NCI-H146 treated with DMSO at 0.1 percent for 48 hours (cell line): ENCODE measurements around the gene CFAP20DC.
"Not testable (repeated sequence)": the region's sequence is repeated elsewhere in the genome, so short reads cannot be mapped to it uniquely, and the experiment has no call there.

Experiments
- DNase-seq: peaks from one replicate; lab custom pipeline; 2025; ENCODE audit not compliant: unreplicated experiment; lab: John Stamatoyannopoulos, UW

The CFAP20DC gene

DNA sequence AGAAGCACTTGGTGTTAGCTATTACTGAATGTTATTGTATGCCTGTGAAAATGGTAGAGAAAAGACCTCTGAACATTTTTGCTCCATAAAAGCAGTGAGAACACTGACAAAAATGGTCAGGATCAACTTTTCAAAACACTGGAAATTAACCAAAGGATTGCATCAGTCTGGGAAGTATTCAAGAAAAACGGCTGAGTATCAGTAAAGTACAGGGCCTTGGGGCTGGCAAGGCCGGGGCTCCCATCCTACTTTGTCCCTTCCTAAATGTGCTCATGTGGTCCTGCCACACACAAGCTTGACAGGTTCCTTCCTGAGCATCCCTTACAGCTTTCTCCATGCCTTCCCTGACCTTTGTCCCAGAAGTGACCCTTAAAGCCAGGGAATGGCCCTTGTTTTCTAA, 84.0 kb downstream of the CFAP20DC start:
- no peak for DNase-seq

DNA sequence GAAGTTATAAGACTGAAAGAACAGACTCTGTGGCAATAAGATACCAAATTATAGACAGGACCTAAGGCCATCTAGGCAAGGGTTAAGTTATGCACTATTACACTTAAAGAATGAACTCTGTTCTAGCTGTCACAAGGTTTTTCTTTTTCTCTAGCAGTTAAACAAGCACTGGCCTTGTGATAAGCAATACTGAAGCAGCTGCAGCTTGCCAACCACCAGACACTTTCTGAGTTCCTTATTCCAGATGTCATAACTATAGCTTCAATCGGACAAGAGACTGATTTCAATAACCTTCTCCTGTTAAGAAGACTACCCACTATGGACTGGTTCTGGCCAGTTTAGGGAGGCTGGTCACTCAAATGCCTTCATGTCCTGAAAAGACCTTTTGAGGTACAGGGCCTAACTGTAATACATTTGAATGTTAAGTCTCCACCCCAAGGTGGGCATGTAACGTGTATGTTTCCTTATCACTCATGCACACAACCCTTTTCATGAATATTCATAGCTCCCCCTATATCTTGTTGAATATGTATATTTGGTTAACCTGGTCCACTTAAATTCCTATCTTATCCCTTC, 85.8 kb downstream of the CFAP20DC start:
- DNase-seq: no peak

DNA sequence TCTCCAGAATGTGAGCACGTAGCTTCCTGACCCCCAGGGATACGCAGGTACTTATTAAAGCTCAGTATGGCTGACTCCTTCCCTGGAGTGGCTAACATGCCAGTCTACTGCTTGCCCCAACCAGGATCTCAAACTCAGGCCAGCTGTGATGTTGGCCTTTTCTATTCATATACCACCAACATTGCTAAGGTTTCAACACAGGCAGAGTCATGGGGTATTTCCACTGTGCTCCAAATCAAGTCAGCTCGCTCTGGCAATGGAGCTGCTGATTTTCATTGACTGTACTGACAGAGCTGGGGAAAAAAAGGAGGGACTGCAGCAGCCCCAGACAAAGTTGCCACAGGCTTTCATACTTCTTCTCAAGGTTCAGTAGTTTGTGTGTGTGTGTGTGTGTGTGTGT, 87.0 kb downstream of the CFAP20DC start:
- no peak for DNase-seq

DNA sequence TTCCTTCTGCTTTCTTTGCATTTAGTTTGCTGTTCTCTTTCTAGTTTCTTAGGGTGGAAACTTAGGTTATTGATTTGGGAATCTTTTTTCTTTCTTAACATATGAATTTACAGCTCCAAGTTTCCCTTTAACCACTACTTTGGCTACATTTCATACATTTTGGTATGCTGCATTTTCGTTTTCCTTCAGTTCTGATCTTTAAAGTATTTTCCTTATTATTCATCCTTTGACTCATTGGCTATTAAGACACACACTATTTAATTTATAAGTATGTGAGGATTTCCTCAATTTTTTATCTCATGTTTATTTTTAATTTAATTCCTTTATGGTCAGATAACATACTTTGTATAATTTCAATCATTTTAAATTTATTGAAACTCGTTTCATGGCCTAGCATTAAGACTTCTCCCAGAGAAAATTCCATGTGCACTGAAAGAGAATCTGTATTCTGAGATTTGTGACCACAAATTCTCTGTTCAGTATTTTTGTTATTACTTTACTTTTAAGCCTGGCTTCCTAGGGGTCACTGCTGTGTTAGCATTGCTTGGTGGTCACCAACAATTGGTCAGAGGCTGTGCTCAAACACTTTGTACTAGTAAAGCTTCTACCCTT, 87.7 kb downstream of the CFAP20DC start:
- no peak for DNase-seq

DNA sequence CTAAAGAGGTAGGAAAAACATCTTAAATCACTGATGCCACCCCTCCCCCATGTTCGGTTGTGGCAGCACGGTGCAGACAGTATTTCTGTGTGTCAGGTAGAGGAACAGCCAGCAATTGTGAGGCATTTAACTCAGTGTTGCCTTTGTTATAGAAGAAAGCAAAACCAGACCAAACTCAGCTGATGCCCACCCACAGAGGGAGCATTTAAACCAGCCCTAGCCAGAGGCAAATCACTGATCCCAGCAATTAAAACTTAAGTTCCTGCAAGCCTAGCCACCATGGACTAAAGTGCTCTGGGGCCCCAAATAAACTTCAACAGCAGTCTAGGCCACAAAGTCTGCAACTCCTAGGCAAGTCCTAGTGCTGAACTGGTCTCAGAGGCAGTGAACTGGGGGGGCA, 94.5 kb downstream of the CFAP20DC start:
- DNase-seq: no peak

DNA sequence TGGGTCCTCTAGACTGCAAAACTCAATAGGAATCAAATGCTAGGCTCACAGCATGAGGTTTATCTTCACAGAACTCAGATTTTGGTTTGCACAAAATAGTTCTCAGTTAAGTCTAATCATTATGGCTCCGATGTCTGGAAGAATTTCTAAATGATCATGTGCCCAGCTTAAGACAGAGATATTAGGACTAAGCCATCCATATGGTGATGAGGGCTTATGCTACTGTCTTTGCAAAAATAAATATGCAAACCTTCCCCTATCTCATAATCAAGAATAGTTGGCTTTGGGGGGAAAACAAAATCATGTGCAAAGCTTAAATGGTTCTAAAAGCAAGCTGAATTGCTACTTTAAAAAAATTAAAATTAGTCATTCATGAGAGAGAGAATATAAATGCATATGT, 96.5 kb downstream of the CFAP20DC start:
- DNase-seq: no peak

DNA sequence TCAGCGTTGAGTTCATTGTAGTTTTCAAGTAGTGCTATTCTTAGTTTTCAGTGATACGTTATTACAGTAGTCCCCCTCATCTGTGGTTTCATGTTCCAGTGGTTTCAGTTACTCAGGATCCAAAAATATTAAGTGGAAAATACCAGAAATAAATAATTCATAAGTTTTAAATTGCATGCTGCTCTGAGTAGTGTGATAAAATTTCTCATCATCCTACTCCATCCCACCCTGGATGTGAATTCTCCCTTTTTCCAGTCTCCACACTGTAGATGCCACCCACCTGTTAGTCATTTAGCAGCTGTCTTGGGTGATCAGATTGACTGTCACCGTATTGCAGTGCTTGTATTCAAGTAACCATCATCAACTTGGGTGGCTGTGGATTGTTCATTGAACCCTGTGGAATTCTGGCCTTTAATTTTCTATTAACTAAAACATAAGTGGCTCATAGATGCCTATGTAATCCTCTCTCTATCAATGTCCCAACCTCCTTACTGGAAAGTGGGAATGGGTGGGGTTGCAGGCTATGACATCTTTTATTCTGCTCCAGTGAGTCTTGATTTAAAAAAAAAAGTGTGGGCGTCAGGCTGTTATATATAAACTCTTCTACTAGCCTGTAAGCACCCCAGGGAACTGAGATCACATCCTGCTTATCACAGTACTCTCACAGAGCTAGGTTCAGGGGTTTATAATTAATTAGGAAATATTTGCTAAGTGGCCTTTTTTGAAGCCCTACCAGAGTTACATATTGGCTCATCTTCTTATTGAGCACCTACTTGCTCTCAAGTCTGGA, 97.5 kb downstream of the CFAP20DC start:
- no peak for DNase-seq

DNA sequence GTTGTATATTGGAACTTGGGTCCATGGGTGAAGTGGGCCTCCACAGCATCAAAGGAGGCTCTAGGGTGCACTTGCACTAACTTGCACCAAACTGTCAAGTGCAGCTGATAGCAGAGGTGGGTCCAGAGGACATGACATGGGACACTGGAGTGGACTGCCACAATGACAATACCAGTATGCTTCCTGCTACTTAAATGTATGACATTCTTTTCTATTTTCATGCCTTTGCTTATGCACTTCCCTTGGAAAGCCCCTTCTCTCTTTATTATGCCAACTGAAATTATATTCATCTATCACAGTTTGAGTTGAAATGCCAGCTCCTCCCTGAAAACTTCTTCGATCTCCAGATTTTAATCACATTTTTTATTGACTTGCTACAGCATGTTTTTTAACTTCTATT, 101.8 kb downstream of the CFAP20DC start:
- no peak for DNase-seq

DNA sequence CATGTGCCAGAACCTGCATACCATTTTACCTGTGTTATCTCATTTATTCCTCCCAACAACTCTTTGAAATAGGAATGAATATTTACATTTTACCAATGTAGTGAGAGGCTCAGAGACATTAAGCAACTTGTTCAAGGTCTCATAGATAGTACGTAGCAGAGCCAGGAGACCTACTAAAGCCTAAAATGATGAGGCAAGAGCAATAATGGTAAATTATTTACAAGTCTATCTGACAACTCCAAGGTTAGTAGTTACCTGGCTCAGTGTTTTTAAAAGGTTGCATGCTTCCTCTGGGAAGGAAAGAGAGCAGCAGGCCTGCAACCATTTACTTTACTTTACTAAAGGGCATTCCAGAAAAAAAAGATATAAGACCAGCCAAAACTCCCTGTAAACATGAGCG, 103.0 kb downstream of the CFAP20DC start:
- no peak for DNase-seq

DNA sequence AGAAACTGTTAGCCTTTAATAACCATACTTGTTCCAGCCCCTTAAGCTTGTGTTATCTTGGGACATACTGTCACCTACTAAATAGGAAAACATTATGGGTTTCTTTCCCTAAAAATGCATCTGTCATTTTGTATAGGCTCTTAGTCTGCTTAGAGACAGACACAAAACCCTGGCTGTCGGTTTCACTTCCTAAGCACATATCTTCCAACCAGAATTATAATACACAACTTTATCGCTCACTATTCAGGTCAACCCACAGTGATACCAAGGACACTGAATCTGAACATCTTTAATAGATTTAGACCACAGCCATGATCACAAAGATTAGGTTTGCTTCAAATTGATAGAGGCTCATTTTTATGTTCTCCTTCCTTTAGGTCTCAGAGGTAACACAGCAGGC, 111.8 kb downstream of the CFAP20DC start:
- DNase-seq: no peak

DNA sequence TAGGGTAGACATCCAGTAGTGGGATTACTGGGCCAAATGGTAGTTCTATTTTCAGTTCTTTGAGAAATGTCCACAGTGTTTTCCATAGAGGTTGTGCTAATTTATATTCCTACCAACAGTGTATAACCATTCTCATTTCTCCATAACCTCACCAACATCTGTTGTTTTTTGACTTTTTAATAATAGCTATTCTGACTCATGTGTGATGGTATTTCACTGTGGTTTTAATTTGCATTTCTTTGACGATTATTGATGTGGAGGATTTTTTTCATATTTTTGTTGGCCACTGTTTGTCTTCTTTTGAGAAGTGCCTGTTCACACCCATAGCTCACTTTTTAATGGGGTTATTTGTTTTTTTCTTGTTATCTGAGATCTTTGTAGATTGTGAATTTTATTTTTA, 125.2 kb downstream of the CFAP20DC start:
- DNase-seq: no peak

DNA sequence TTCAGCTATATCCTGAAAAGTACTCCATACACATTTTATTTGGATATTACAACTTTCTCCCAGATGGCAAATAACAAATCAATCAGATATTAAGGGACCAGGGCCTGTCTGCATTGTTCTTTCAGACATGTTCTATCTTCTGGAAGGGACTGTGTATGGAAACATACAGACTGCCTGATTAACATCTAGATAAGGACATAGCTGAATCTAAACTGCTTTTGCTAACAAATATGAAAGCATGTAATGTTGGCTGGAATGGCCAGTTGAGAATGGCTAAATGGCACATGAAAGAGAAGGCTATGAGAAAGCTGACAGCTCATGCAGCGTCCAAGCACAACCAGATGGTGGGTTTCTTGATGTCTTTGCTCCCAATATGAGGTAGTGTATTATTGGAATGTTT, 149.4 kb downstream of the CFAP20DC start:
- DNase-seq: no peak

DNA sequence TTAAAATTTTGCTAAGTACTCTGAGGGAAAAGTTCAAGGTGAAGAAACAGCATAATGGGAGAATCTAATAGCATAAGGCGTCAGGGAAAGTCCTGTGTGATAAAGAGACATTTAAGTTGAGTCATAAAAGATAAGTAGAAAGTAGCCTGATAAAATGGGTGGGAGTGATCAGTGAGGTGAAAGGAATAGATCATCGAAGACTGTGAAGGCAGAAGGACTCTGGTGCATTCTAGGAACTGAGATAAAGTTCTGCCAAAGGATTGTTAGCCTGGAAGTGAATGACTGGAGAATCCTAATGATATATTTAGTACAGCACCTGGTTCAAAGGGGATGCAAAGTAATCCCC, 149.9 kb downstream of the CFAP20DC start:
- DNase-seq: no peak

DNA sequence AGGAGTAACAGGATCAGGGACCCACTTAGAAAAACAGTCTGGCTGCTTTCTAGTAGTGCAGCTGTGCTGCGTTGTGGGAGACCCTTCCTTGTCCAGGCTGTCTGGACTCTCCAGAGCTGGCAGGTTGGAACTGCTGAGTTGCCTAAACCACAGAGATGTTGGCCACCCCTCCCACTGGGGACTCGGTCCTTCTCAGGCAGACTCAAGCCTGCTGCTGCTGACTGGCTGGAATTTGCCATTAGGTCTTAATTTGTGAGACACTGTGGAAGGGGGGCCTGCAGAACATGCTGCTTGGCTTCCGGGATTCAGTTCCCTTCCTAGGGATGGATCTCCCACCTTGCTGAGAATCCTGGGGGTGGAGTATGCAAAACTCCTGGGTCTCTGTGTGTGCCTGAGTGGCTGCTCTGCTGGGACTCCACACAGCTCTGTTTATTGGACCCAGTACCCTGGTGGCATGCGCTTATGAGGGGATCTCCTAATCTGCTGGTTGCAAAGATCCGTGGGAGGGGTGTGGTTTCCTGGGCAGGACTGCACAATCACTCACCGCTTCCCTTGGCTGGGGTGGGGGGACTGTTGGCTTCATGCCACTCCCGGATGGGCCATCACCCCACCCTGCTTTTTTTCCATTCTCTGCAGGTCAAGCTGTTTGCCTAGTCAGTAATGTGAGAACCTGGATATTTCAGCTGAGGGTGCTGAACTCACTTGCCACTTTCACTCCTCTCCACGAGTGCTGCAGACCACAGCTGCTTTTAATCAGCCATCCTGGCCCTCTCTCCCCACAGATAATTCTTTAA, 150.5 kb downstream of the CFAP20DC start:
- DNase-seq: no peak

DNA sequence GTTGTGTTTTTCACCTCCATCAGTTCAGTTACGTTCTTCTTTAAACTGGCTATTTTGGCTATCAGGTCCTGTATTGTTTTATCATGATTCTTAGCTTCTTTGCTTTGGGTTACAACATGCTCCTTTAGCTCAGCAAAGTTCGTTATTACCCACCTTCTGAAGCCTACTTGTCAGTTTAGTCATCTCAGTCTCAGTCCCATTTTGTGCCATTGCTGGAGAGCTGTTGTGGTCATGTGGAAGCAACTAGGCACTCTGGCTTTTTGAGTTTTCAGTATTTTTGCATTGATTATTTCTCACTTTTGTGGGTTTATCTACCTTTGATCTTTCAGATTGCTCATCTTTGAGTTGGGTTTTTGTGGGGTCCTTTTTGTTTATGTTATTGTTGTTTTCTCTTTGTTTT, 151.3 kb downstream of the CFAP20DC start:
- no peak for DNase-seq

DNA sequence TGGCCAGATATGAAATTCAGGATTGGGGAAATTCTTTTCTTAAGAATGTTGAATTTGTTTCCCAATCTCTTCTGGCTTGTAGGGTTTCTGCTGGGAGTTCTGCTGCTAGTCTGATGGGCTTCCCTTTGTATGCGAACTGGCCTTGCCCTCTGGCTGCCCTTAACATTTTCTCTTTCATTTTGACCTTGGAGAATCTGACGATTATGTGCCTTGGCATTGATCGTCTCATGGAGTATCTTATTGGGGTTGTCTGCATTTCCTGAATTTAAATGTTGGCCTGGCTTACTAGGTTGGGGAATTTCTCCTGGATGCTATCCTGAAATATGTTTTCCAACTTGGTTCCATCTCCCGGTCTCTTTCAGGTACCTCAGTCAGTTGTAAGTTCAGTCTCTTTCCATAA, 152.2 kb downstream of the CFAP20DC start:
- no peak for DNase-seq

DNA sequence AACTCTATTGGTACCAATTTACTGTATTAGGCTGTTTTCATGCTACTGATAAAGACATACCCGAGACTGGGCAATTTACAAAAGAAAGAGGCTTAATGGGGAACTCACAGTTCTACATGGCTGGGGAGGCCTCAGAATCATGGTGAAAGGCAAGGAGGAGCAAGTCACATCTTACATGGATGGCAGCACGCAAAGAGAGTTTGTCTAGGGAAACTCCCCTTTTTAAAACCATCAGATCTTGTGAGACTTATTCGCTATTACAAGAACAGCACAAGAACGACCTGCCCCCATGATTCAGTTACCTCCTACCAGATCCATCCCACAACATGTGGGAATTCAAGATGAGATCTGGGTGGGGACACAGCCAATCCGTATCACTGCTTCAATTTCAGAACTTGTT, 154.1 kb downstream of the CFAP20DC start:
- DNase-seq: not testable (repeated sequence)

DNA sequence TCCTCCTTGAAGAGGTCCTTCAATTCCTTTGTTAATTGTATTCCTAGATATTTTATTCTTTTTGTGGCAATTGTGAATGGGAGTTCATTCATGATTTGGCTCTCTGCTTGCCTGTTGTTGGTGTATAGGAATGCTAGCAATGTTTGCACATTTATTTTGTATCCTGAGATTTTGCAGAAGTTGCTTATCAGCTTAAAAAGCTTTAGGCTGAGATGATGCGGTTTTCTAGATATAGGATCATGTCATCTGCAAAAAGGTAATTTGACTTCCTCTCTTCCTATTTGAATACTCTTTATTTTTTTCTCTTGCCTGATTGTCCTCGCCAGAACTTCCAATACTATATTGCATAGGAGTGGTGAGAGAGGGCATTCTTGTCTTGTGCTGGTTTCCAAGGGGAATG, 157.3 kb downstream of the CFAP20DC start:
- not testable (repeated sequence) for DNase-seq

DNA sequence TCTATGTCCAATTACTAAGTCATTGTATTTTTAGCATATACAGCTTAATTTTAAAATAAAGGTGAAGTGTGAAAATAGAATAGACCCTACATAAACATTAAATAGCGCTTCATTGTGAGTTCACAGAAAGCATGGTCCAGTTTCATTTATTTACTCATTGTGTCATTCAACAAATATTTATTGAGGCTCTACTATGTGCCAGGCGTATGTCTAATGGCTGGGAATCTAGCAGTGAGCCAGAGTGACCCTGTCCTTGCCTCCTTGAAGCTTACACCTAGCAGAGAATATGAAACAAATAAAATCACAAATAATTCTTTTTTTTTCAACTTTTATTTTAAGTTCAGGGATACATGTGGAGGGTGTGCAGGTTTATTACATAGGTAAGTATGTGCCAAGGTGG, 161.7 kb downstream of the CFAP20DC start:
- no peak for DNase-seq

DNA sequence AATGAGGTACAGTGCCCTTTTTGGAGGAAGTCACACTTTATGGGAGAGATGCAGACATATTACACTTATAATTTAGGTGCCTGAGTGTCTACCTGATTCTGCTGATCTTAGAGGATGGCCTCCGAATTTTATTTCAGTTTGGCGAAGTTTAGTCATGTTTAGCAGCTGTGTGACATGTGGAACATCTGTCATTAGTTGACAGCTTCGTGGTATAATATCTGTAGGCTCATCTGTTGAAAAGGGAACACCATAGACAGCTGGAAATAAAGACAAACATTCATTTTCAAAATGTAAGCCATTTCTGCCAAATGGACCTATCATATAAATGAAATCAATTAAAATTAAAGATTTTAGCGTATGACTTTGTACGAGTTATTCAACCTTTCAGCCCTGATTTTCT, 165.4 kb downstream of the CFAP20DC start:
- DNase-seq: no peak

DNA sequence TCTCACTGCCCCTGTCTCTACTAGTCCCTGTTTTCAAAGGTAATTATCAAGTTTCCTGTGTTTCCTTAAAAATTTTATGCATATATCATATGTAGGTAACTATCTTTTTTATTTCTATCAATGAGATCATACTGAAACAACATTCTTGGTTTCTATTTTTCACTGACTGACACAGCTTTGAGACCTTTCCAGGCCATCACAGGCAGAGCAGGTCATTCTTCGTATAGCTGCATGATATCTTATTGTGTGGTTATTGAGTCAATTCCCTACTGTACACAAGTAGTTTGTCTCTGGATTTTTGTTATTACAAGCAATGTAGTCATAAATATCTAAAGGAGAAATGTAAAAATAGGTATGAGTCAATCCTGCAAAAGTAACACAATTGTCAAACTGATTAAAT, 169.6 kb downstream of the CFAP20DC start:
- DNase-seq: no peak

DNA sequence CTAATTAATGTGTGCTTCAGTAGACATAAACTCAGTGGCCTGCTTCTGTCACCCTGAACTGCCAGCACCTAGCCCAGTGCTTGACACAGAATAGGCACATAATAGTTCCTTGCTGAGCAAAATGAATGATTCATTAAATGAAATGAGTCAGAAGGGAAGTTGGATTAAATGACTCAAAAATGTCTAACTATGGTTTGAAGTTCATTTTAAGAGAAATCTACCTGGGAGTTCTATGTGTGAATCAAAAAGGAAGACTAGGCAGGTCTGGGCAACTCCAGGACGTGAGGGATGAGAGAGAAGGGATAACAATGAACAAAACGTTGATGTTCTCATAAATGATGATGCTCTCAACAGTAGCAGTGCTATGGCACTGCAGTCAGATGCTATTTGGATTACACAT, 175.0 kb downstream of the CFAP20DC start:
- DNase-seq: no peak
